ENCODE results near the gene RPN2. TPM values are rescaled to one million over a fixed set of nuclear protein-coding genes. Genes with fewer than 3 reads are reported as not detected.

The RPN2 gene
- total RNA-seq, 4 donors from 2014 or later, result 86.7 to 114 (median 110) TPM

- Histone ChIP-seq H3K4me1 (peaks cover 7 to 35% (median 8%) of the 10 kb centered on the region in 3 donors), H3K27ac (peak overlapping the region; percentile 48 to 68 (median 64)), H3K9me3 (no peaks in the 10 kb centered on the region), H3K4me3 (no peak overlapping the region), H3K36me3 (peaks cover 0 to 60% of the 10 kb centered on the region in 2 donors), H3K27me3 (no peaks in the 10 kb centered on the region)
- WGBS, 2 donors (ENCODE audit: low coverage in 1 of 2), result 33 to 58% methylated on average over 9 of the region's 10 CpGs
- TF ChIP-seq POLR2AphosphoS5 (IDR thresholded peaks at IDR 0.05) (no peak), POLR2A (IDR thresholded peaks at IDR 0.05) (no peak), CTCF (IDR thresholded peaks at IDR 0.05) (no peak), EP300 (IDR thresholded peaks at IDR 0.05) (no peak)
- no peak for ATAC-seq
These were observed 40.9 kb downstream of the RPN2 start for GRCh38 chr20:37219751-37220668.

GRCh38 chr20:37220731-37221130 is 41.6 kb downstream of the RPN2 start:
- peak; percentile 6 for TF ChIP-seq POLR2AphosphoS5 (IDR thresholded peaks at IDR 0.05)
- TF ChIP-seq POLR2A (IDR thresholded peaks at IDR 0.05), result no peak
- H3K9me3 ChIP-seq, result no peaks in the 10 kb centered on the region
- no peaks in the 10 kb centered on the region for H3K27me3 ChIP-seq
- peak overlapping the region; percentile 48 to 68 (median 64) for H3K27ac ChIP-seq
- H3K36me3 ChIP-seq, result peaks cover 0 to 66% of the 10 kb centered on the region in 2 donors
- peak; percentile 25 for ATAC-seq
- 14 to 26% methylated on average over 3 of the region's 3 CpGs for WGBS, 2 donors (ENCODE audit: low coverage in 1 of 2)
- H3K4me3 ChIP-seq, result no peak overlapping the region
- H3K4me1 ChIP-seq, result peaks cover 7 to 35% (median 8%) of the 10 kb centered on the region in 3 donors

- peaks cover 0 to 66% of the 10 kb centered on the region in 2 donors for H3K36me3 ChIP-seq
- H3K4me1 ChIP-seq, result peaks cover 7 to 49% (median 13%) of the 10 kb centered on the region in 3 donors
- 90 to 100% methylated on average over 3 to 4 of the region's 4 CpGs for WGBS, 2 donors (ENCODE audit: low coverage in 1 of 2)
- TF ChIP-seq EP300 (IDR thresholded peaks at IDR 0.05), result no peak
- TF ChIP-seq POLR2AphosphoS5 (IDR thresholded peaks at IDR 0.05), result no peak
- TF ChIP-seq POLR2A (IDR thresholded peaks at IDR 0.05), result no peak
- TF ChIP-seq CTCF (IDR thresholded peaks at IDR 0.05), result no peak
- no peak for ATAC-seq
- no peaks in the 10 kb centered on the region for H3K27me3 ChIP-seq
- no peak overlapping the region for H3K4me3 ChIP-seq
- H3K9me3 ChIP-seq, result no peaks in the 10 kb centered on the region
- H3K27ac ChIP-seq, result peak overlapping the region in 3 of 4 donors; percentile 63 to 68 (median 66)
These were observed 43.0 kb downstream of the RPN2 start for GRCh38 chr20:37222086-37222485.

GRCh38 chr20:37223053-37223452 is 43.9 kb downstream of the RPN2 start:
- Histone ChIP-seq H3K27ac (peak overlapping the region in 2 of 4 donors; percentile 2 to 4), H3K4me3 (no peak overlapping the region), H3K9me3 (no peaks in the 10 kb centered on the region), H3K27me3 (no peaks in the 10 kb centered on the region), H3K4me1 (peaks cover 12 to 58% (median 23%) of the 10 kb centered on the region in 3 donors), H3K36me3 (peaks cover 0 to 66% of the 10 kb centered on the region in 2 donors)
- ATAC-seq, result peak; percentile 48
- TF ChIP-seq POLR2AphosphoS5 (IDR thresholded peaks at IDR 0.05) (no peak), POLR2A (IDR thresholded peaks at IDR 0.05) (no peak), EP300 (IDR thresholded peaks at IDR 0.05) (no peak), CTCF (IDR thresholded peaks at IDR 0.05) (no peak)

- H3K27ac ChIP-seq, result no peak overlapping the region
- H3K4me3 ChIP-seq, result no peak overlapping the region
- peaks cover 0 to 74% of the 10 kb centered on the region in 2 donors for H3K36me3 ChIP-seq
- ATAC-seq, result no peak
- no peak for TF ChIP-seq CTCF (IDR thresholded peaks at IDR 0.05)
- no peak for TF ChIP-seq POLR2AphosphoS5 (IDR thresholded peaks at IDR 0.05)
- TF ChIP-seq POLR2A (IDR thresholded peaks at IDR 0.05), result no peak
- TF ChIP-seq EP300 (IDR thresholded peaks at IDR 0.05), result no peak
- 68 to 83% methylated on average over 5 of the region's 5 CpGs for WGBS, 2 donors (ENCODE audit: low coverage in 1 of 2)
- no peaks in the 10 kb centered on the region for H3K27me3 ChIP-seq
- no peaks in the 10 kb centered on the region for H3K9me3 ChIP-seq
- peaks cover 11 to 64% (median 26%) of the 10 kb centered on the region in 3 donors for H3K4me1 ChIP-seq
These were observed 46.0 kb downstream of the RPN2 start for GRCh38 chr20:37225146-37225545.

Data from gastroesophageal sphincter (tissue), 4 donors.